IMR-90 (cell line): ENCODE data around the gene BMERB1. TPM values are rescaled to one million over a fixed set of nuclear protein-coding genes. Genes with fewer than 3 reads are reported as not detected.

Experiments
- ATAC-seq: fragments of 200-7000 bp; cut with Tn5 transposase; 2 replicates; pipeline ENCODE4 v1.9.1; 2020; ENCODE audit warnings: low read depth, mild to moderate bottlenecking, moderate library complexity
- BruUV-seq: library from RNA; stranded (reverse); fragments of 400-500 nt; replicated peaks from 2 replicates; lab custom pipeline; 2021; lab: Mats Ljungman, UMichigan
- CTCF ChIA-PET: fragments of 300-600 bp; formaldehyde crosslinking; extraction: SDS; loops from one replicate; lab custom pipeline; 2021; ENCODE audit warnings: antibody characterized with exemption; lab: Yijun Ruan, JAX
- POLR2A ChIA-PET: fragments of 300-600 bp; sonication (Branson Sonifier 250); formaldehyde crosslinking; loops from one replicate; lab custom pipeline; 2022; ENCODE audit warnings: antibody characterized with exemption; ENCODE audit not compliant: unreplicated experiment; lab: Charles Lee
- DNase-seq: peaks from one replicate; pipeline ENCODE4 v3.0.0; 2013
- H2AFZ ChIP-seq: replicated peaks from 2 replicates; pipeline ENCODE3; 2013; ENCODE audit warnings: low read length, mild to moderate bottlenecking; ENCODE audit not compliant: poor library complexity
- H2AK5ac ChIP-seq: 2 replicates; pipeline ENCODE4 v1.6.1; 2013; ENCODE audit warnings: low read depth, low read length, inconsistent platforms
- H2AK9ac ChIP-seq: replicated peaks from 2 replicates; pipeline ENCODE3; 2013; ENCODE audit warnings: mild to moderate bottlenecking, low read depth, low read length, moderate library complexity; ENCODE audit not compliant: poor library complexity
- H2BK120ac ChIP-seq: 2 replicates; pipeline ENCODE4 v1.6.1; 2013; ENCODE audit warnings: low read depth, low read length, inconsistent platforms
- H2BK15ac ChIP-seq: 3 replicates; pipeline ENCODE4 v1.6.1; 2013; ENCODE audit warnings: low read depth, low read length, inconsistent platforms
- H2BK20ac ChIP-seq: 2 replicates; pipeline ENCODE4 v1.6.1; 2013; ENCODE audit warnings: low read depth, mild to moderate bottlenecking, inconsistent platforms, low read length, moderate library complexity
- H2BK5ac ChIP-seq: 2 replicates; pipeline ENCODE4 v1.6.1; 2013; ENCODE audit warnings: mild to moderate bottlenecking, low read depth, low read length, inconsistent platforms; ENCODE audit not compliant: poor library complexity, severe bottlenecking
- H3K14ac ChIP-seq: replicated peaks from 2 replicates; pipeline ENCODE4 v1.6.1; 2013; ENCODE audit warnings: low read depth, low read length, inconsistent platforms
- H3K18ac ChIP-seq: 2 replicates; pipeline ENCODE4 v1.6.1; 2013; ENCODE audit warnings: low read depth, low read length, control low read depth
- H3K23ac ChIP-seq: 2 replicates; pipeline ENCODE4 v1.6.1; 2013; ENCODE audit warnings: low read depth, low read length, inconsistent platforms
- H3K27ac ChIP-seq: 2 replicates; pipeline ENCODE4 v1.5.1; 2013; ENCODE audit warnings: mild to moderate bottlenecking, control low read depth, low read length; ENCODE audit not compliant: insufficient read depth
- H3K27me3 ChIP-seq: 2 replicates; pipeline ENCODE4 v1.6.1; 2013; ENCODE audit warnings: low read length; ENCODE audit not compliant: control insufficient read depth, insufficient read depth
- H3K36me3 ChIP-seq: 2 replicates; pipeline ENCODE4 v1.6.1; 2013; ENCODE audit warnings: low read length, mixed read lengths; ENCODE audit not compliant: control insufficient read depth, insufficient read depth
- H3K4ac ChIP-seq: 2 replicates; pipeline ENCODE4 v1.6.1; 2013; ENCODE audit warnings: low read depth, low read length, inconsistent platforms
- H3K4me1 ChIP-seq: 2 replicates; pipeline ENCODE4 v1.6.1; 2013; ENCODE audit warnings: low read length, mixed read lengths; ENCODE audit not compliant: control insufficient read depth, insufficient read depth
- H3K4me2 ChIP-seq: 2 replicates; pipeline ENCODE4 v1.6.1; 2013; ENCODE audit warnings: low read depth, mild to moderate bottlenecking, control low read depth, low read length, moderate library complexity
- H3K4me3 ChIP-seq: 2 replicates; pipeline ENCODE4 v1.5.1; 2013; ENCODE audit warnings: low read depth, mild to moderate bottlenecking, control low read depth, low read length, moderate library complexity; ENCODE audit not compliant: insufficient read depth
- H3K56ac ChIP-seq: 2 replicates; pipeline ENCODE4 v1.6.1; 2013; ENCODE audit warnings: low read length, inconsistent platforms; ENCODE audit not compliant: insufficient read depth; ENCODE audit errors: extremely low read depth
- H3K79me1 ChIP-seq, 2 experiments: 2 replicates each; pipeline ENCODE4 v1.6.1; 2013; ENCODE audit warnings: low read length in 2 of 2, inconsistent platforms in 1 of 2, low read depth in 1 of 2
- H3K9ac ChIP-seq: 2 replicates; pipeline ENCODE4 v1.6.1; 2013; ENCODE audit warnings: low read depth, low read length, control low read depth
- H3K9me1 ChIP-seq: 2 replicates; pipeline ENCODE4 v1.6.1; 2013; ENCODE audit warnings: low read length, inconsistent platforms; ENCODE audit not compliant: insufficient read depth
- H3K9me3 ChIP-seq: 2 replicates; pipeline ENCODE4 v1.6.1; 2013; ENCODE audit warnings: low read length; ENCODE audit not compliant: control insufficient read depth, insufficient read depth
- H4K20me1 ChIP-seq: 2 replicates; pipeline ENCODE4 v1.6.1; 2013; ENCODE audit warnings: low read length, inconsistent platforms; ENCODE audit not compliant: insufficient read depth
- H4K5ac ChIP-seq: 2 replicates; pipeline ENCODE4 v1.6.1; 2013; ENCODE audit warnings: mild to moderate bottlenecking, low read depth, low read length, control low read depth
- H4K8ac ChIP-seq, 2 experiments: 2 replicates each; pipeline ENCODE4 v1.6.1; 2013; ENCODE audit warnings: low read depth in 2 of 2, low read length in 2 of 2, control low read depth in 1 of 2, inconsistent platforms in 1 of 2
- H4K91ac ChIP-seq: 2 replicates; pipeline ENCODE4 v1.6.1; 2013; ENCODE audit warnings: low read depth, low read length, inconsistent platforms; ENCODE audit not compliant: insufficient read depth
- MXI1 ChIP-seq: IDR thresholded peaks from 2 replicates; pipeline ENCODE4 v1.6.1; 2012; ENCODE audit warnings: low read depth, mild to moderate bottlenecking, low read length, moderate library complexity, borderline replicate concordance
- WGBS, 2 experiments: methylation state at CpG; one replicate each; pipeline versions ENCODE4 v1.1.5 to v1.1.7; 2013; ENCODE audit warnings: missing lambda C conversion rate in 2 of 2; ENCODE audit not compliant: insufficient read length in 1 of 2; ENCODE audit errors: extremely low coverage in 2 of 2; 5-methylcytosine and 5-hydroxymethylcytosine counted together
- dilution Hi-C: fragments of 300-500 bp; cut with HindIII; formaldehyde crosslinking; loops from one replicate; pipeline ENCODE4 v1.14.3; 2018; ENCODE audit warnings: low sequenced_read_pairs; ENCODE audit not compliant: unreplicated experiment
- in situ Hi-C: fragments of 300-500 bp; cut with MboI; formaldehyde crosslinking; loops from 3 replicates; pipeline ENCODE4 v1.14.3; 2019; ENCODE audit warnings: low sequenced_read_pairs, inconsistent platforms, mixed read lengths
- intact Hi-C: fragments of 100-400 bp; cut with micrococcal nuclease; formaldehyde crosslinking; loops from 2 replicates; pipeline ENCODE4 v1.10.0; 2022
- polyA plus RNA-seq, 3 experiments: library from polyadenylated mRNA; depleted of rRNA; stranded (reverse); fragments of >200 nt; gene quantifications; 2 replicates each; pipeline ENCODE4 v1.2.3, GENCODE V29; 2012; ENCODE audit warnings: low replicate concordance in 1 of 3
- total RNA-seq: library from RNA; depleted of rRNA; stranded (reverse); fragments of >200 nt; gene quantifications from 2 replicates; pipeline ENCODE4 v1.2.3, GENCODE V29; 2012

Gene BMERB1
- total and polyA plus RNA-seq, 2 of the 4 experiments (the other 2 are of a cell fraction), result 22.6 to 32.9 TPM

DNA sequence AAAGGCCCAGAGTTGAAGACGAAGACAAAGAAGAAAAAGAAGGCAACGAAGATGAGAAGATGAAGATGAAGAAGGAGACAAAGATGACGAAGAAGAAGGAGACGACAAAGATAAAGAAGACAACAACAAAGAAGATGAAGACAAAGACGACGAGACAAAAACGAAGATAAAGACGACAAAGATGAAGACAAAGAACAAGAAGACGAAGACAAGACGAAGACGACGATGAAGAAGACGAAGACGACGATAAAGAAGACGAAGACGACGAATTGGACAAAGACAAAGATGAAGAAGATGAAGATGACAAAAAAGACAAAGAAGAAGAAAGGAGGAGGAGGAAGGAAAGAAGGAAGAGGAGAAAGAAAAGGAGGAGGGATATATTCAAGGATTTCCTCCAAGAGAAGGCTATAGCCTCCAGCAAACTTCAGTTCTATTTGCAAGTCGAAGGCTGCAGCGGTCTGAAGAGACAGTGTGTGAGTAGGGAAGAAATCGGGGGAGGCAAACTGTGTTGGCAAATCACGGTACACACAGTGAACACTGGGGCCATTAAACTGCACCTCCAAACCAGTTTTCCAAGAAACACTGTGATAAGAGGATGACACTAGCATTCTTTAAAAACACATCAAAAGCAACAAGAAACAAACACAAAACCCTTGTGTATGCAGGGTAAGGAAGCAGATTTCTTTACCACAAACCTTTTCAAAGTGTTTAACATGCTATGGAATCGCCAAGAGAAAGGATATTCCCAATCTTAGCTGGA is 168.1 kb downstream of the BMERB1 start:
- H3K4ac ChIP-seq, result no peak overlapping the region
- in situ Hi-C loops, result no loop called here
- H3K4me1 ChIP-seq, result peaks cover under 1% of the 10 kb centered on the region
- H3K9me1 ChIP-seq, result peaks cover 16% of the 10 kb centered on the region
- H2BK5ac ChIP-seq, result no peak overlapping the region
- no peak overlapping the region for H4K91ac ChIP-seq
- no peak overlapping the region for H2AK9ac ChIP-seq
- DNase-seq, result no peak
- intact Hi-C loops, result no loop called here
- H3K23ac ChIP-seq, result no peak overlapping the region
- no peak overlapping the region for H3K27ac ChIP-seq
- H3K4me2 ChIP-seq, result no peak overlapping the region
- H4K8ac ChIP-seq, result no peak overlapping the region
- peaks cover 0 to 13% of the 10 kb centered on the region in 2 experiments; a peak in 2 of 4 replicates for H3K79me1 ChIP-seq
- dilution Hi-C loops, result no loop called here
- CTCF ChIA-PET, result interaction anchor here (1.0 kb wide), 1 partner anchor 474 kb away, joined by 3 read pairs; no protein-coding TSS in a partner anchor
- POLR2A ChIA-PET, result no interaction called here
- ATAC-seq, result no peak
- H2AK5ac ChIP-seq, result no peak overlapping the region
- H3K9me3 ChIP-seq, result no peaks in the 10 kb centered on the region
- no TSS peak for BruUV-seq
- H2BK20ac ChIP-seq, result no peak overlapping the region
- peaks cover 75% of the 10 kb centered on the region for H3K36me3 ChIP-seq
- H3K14ac ChIP-seq, result no peak overlapping the region
- no peak overlapping the region for H3K9ac ChIP-seq
- H3K18ac ChIP-seq, result no peak overlapping the region
- no peaks in the 10 kb centered on the region; the same call in 1 of the 2 replicates for H4K20me1 ChIP-seq
- no peak overlapping the region for H2BK15ac ChIP-seq
- H2BK120ac ChIP-seq, result no peak overlapping the region
- H4K5ac ChIP-seq, result no peak overlapping the region
- no peaks in the 10 kb centered on the region for H3K27me3 ChIP-seq
- 97 to 100% methylated on average over 10 to 17 of the region's 23 CpGs for WGBS, 2 experiments
- no peak overlapping the region for H3K4me3 ChIP-seq
- no peak overlapping the region for H2AFZ ChIP-seq
- TF ChIP-seq MXI1, result no peak
- no peak overlapping the region for H3K56ac ChIP-seq
